ENCODE data around the gene COL8A1.
"Not testable (repeated sequence)": the region's sequence is repeated elsewhere in the genome, so short reads cannot be mapped to it uniquely, and the experiment has no call there.

Gene COL8A1

DNA sequence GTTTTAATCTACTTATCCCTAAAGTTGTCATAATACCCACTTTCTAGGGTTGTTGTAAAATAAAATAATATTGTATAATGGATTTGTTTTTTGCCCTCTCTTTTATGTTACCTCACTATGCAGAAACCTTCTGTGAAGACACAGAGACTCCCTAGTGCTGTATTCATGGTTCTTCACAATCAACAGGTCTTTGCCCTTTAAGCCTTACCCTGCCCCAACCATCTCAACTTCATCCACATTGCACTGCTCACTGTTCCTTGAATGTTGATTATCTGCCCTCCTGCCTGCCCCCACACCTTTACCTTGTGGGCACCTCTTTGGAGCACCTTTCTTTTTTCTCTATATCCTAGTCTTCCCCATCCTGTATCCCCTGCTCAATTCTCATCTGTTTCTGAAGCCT, 200.4 kb downstream of the COL8A1 start:
- DNase-seq (ENCODE audit: low read depth) = no peak
- TF ChIP-seq, protein P1, sequence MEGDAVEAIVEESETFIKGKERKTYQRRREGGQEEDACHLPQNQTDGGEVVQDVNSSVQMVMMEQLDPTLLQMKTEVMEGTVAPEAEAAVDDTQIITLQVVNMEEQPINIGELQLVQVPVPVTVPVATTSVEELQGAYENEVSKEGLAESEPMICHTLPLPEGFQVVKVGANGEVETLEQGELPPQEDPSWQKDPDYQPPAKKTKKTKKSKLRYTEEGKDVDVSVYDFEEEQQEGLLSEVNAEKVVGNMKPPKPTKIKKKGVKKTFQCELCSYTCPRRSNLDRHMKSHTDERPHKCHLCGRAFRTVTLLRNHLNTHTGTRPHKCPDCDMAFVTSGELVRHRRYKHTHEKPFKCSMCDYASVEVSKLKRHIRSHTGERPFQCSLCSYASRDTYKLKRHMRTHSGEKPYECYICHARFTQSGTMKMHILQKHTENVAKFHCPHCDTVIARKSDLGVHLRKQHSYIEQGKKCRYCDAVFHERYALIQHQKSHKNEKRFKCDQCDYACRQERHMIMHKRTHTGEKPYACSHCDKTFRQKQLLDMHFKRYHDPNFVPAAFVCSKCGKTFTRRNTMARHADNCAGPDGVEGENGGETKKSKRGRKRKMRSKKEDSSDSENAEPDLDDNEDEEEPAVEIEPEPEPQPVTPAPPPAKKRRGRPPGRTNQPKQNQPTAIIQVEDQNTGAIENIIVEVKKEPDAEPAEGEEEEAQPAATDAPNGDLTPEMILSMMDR (conservative IDR thresholded peaks at IDR 0.05; ENCODE audit: control insufficient read depth, insufficient read depth, low read depth, low read length) = no peak
- H3K4me3 ChIP-seq (ENCODE audit: control insufficient read depth, low read depth, low read length) = no peak overlapping the region

DNA sequence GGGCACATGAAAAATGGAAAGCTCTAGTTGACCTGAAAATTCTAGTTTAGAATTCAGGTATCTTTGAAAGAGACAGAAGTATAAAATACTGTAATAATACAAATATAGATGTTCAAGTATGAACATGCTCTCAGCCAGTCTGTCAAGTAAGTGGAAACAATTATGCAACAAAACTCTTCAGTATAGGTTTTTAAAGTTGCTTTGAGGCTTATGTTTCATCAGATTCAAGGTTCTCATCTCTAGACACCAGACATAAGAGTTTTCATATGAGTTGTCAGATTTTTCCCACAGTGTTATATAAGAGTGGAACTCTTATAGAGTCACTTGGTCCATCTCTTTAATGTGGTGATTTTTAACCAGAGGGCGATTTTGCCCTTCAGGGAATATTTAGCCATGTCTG, 201.2 kb downstream of the COL8A1 start:
- TF ChIP-seq, protein P1 (conservative IDR thresholded peaks at IDR 0.05; ENCODE audit: control insufficient read depth, insufficient read depth, low read depth, low read length) = no peak
- no peak for DNase-seq (ENCODE audit: low read depth)
- H3K4me3 ChIP-seq (ENCODE audit: control insufficient read depth, low read depth, low read length) = no peak overlapping the region

DNA sequence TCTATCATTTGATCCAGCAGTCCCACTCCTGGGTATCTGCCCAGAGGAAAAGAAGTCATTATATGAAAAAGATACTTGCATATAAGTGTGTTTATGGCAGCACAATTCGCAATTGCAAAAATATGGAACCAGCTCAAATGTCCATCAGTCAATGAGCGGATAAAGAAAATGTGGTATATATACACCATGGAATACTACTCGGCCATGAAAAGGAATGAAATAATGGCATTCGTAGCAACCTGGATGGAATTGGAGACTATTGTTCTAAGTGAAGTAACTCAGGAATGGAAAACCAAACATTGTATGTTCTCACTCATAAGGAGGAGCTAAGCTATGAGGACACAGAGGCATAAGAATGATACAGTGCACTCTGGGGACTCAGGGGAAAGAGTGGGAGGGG, 203.6 kb downstream of the COL8A1 start:
- not testable (repeated sequence) for H3K4me3 ChIP-seq (ENCODE audit: control insufficient read depth, low read depth, low read length); DNase-seq (ENCODE audit: low read depth)

DNA sequence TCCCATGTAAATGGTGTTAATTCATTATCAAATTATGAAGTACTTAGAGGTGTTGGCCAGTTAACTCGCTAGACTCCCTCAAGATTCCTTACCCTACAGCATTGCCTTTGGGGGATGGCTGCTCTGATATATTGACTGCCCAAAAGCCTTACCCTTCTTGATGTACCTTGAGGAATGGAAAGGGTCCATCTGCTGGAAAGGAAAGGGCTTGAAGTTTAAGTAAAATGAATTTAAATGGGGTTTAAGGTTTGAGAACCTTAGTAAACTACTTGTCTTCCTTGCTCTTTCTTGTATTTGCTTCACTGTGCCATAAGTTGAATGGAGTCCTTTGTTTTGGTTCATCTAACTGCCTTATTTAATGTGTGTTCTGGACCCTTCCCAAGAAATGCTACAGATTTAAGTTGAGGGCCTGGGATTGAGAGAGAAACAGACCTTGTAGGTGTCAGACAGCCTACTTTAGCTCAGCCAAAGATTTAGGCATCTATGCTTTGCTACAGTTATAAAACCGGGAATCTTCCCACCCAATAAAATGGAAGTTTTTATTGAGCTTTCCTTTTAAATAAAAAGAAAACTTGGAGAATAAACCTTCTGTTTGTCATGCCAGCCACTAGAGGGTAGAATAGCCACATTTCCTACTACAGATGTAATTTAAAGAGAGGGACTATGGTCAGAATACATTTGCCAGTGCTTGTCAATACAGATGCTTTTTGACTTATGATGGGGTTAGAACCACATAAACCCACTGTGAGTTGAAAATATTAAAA, 204.6 kb downstream of the COL8A1 start:
- TF ChIP-seq, protein P1 (conservative IDR thresholded peaks at IDR 0.05; ENCODE audit: control insufficient read depth, insufficient read depth, low read depth, low read length) = peak; percentile 72
- H3K4me3 ChIP-seq (ENCODE audit: control insufficient read depth, low read depth, low read length) = no peak overlapping the region
- DNase-seq (ENCODE audit: low read depth) = peak; percentile 70

DNA sequence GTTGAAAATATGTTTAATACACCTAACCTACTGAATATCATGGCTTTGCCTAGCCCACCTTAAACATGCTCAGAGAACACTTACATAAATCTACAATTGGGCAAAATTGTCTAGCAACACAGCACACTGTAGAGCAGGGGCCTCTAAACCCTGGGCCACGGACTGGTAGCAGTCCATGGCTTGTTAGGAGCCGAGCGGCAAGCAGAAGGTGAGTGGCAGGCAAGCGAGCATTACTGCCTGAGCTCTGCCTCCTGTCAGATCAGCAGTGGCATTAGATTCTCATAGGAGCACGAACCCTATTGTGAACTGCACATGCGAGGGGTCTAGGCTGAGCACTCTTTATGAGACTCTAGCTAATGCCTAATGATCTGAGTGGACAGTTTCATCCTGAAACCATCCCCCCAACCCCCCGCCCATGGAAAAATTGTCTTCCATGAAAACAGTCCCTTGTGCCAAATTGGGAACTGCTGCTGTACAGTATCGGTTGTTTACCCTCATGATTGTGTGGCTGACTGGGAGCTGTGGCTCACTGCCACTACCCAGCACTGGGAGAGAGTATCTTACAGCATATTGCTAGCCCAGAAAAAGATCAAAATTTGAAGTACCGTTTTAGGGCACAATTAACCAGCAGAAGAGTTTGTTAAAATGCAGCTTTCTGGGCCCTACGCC, 205.3 kb downstream of the COL8A1 start:
- no peak overlapping the region for H3K4me3 ChIP-seq (ENCODE audit: control insufficient read depth, low read depth, low read length)
- TF ChIP-seq, protein P1 (conservative IDR thresholded peaks at IDR 0.05; ENCODE audit: control insufficient read depth, insufficient read depth, low read depth, low read length) = no peak
- no peak for DNase-seq (ENCODE audit: low read depth)

DNA sequence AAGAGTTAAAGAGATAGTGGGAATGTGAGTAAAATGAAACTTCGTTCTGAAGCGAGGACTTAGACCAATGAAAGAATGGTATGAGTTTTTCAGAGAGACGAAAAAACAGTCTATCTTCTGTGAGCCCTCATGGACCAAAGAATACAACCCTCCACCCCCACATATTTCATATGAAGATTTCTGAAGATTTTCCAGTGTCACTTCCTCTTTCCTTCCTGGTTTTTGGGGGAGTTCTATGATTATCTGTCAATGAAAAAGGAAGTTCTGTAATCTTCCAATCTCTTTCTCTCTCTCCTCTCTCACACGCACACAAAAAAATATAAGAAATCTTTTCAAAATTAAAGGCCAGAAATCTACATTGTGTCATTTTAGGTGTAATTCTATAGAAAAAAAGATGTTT, 206.9 kb downstream of the COL8A1 start:
- TF ChIP-seq, protein P1 (conservative IDR thresholded peaks at IDR 0.05; ENCODE audit: control insufficient read depth, insufficient read depth, low read depth, low read length) = no peak
- DNase-seq (ENCODE audit: low read depth) = no peak
- H3K4me3 ChIP-seq (ENCODE audit: control insufficient read depth, low read depth, low read length) = no peak overlapping the region

DNA sequence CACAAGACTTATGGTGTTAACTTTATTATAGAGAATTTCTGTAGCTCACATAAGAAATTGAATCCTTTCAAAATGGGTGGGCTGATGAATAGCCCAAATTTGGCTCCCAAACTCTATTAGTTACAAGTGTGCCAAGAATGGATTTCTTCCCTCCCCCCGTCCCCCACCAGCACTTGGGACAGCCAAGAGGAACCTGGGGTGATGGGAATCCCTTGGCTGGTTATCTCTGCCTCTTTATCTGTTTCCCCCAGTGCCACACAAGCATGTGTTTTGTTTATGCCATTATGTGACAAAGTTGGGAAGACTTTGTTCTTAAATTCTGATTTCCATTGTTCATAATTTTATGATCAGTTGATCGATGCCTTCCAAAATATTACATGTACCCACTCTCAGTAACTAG, 207.6 kb downstream of the COL8A1 start:
- TF ChIP-seq, protein P1 (conservative IDR thresholded peaks at IDR 0.05; ENCODE audit: control insufficient read depth, insufficient read depth, low read depth, low read length) = no peak
- H3K4me3 ChIP-seq (ENCODE audit: control insufficient read depth, low read depth, low read length) = no peak overlapping the region
- DNase-seq (ENCODE audit: low read depth) = no peak

Data from fibroblast of mammary gland (primary cell).